GM18517 (cell line): ENCODE results near the gene ALPL.

Source experiments
- ATAC-seq: cut with Tn5 transposase; IDR thresholded peaks from one replicate; pipeline ENCODE4 v1.9.1; 2021; ENCODE audit warnings: mild to moderate bottlenecking, moderate library complexity; ENCODE audit not compliant: unreplicated experiment

The ALPL gene

GRCh38 chr1:21596174-21596573 is 87.0 kb downstream of the ALPL start:
- no peak for ATAC-seq

DNA sequence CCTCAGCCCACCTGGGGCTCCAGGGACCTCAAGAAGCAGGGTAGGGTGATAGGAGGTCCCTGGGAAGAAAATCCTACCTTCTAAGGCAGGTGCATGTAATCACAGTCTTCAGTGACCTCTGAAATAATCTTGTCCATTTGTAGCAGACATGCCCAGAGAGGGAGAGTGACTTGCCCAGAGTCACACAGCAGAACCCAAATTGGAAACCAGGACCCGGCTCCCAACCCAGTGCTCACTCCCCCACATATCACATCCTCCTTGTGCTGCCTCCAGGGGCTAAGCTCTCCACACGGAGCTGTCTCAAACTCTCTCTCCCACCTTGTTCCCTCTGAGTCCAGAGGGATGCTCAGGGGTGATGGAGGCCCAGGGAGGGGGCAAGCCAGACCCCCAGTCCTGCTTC is 87.4 kb downstream of the ALPL start:
- no peak for ATAC-seq

GRCh38 chr1:21597753-21598152 is 88.5 kb downstream of the ALPL start:
- ATAC-seq = no peak

DNA sequence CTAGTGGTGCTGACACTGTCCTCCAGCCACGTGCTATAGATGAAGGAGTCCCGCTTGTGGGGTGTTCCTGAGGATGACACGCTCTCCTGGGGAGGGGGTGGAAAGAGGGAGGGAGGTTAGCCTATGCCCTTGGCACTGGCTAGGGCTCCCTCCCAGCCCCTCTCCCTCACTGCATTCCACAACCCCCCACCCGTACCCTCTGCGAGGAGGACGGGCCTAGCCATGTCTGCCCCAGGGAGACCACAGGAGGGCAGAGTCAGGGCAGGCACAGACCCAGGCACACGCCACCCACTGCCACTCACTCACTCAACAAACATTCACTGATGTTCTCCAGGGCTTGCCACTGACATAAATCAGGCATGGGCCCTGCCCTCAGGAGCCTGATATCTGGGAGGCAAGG is 89.2 kb downstream of the ALPL start:
- ATAC-seq = no peak

- no peak for ATAC-seq
Observed at GRCh38 chr1:21598904-21599303, 89.7 kb downstream of the ALPL start.

- ATAC-seq = no peak
Observed at GRCh38 chr1:21599402-21599801, 90.2 kb downstream of the ALPL start.

DNA sequence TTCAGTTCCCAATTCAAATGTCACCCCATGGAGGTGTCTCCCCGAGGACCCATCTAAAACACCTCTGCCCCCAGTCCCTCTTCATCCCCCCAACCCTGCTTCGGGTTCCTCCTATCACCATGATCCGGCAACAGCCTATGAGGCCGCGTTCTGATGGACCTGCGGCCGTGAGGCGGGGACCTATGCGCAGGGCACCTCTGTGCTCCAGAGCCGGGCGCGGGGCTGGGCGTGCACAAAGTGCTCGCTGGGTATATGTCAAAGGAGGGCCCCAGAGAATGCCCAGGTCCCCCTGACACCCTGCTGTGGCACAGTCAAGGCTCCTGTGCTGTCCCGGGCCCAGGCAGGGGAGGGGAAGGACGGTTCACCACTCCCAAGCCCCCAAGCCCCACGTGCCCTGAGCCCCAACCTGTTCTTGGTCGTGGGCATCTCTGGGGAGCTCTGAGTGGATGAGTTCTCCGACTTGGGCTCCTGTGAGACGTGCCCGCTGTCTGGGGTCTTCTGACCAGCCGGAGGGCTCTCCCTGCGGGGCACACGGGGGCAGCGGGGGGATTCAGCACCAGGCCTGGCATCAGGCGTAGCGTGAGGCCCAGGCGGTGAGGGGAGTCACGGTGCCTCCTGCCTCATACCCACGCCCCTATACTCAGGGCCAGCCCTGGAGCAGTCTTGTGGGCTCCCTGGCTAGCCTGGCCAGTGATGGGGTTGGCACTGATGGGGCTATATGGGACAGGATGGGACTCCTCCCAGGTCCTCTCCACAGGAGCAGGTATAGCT is 92.2 kb downstream of the ALPL start:
- ATAC-seq = no peak

DNA sequence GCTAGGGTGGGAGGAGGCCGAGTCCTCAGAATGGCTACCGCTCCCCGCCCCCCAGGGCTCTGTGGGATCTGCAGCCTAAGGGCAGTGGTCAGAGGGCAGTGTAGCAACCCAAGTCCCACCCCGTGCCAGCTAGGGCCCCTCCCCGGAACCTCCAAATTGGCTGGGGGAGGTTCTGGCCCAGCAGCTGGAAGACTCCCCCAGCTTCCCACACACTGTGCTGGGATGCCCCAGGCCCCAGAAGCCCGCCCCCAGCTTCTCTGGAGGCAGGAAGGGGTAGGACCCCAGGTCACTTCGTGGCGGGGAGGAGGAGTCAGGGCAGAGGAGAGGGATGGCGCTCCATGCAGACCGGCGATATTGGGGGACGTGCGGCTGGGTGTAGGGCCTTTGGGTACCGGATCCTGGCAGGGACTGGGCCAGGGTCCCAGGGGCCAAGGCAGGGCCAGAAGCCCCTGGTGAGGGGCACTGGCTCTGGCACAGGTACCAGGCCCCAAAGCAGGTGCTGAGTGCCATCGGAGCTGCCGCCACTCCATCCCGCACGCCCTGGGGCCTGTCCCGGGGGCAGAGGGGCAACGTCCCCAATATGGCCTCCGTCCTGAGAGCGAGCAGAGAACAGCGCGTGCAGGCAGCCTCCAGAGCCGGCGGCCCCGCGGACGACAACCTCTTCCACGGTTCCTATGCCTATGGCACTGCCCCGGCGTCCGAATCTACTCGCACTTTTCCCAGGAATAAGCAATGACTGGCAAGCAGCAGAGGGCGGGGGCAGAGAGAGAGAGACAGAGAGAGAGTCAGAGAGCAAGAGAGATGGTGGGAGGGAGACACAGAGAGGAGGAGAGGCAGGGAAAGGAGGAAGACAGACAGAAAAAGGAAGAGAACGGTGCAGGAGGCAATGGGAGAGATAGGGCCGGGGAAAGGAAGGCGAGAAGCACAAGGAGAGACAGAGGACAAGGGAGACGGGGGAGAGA is 94.2 kb downstream of the ALPL start:
- no peak for ATAC-seq

GRCh38 chr1:21604208-21604957 is 95.2 kb downstream of the ALPL start:
- ATAC-seq = no peak

GRCh38 chr1:21605012-21605715 is 95.9 kb downstream of the ALPL start:
- ATAC-seq = no peak

DNA sequence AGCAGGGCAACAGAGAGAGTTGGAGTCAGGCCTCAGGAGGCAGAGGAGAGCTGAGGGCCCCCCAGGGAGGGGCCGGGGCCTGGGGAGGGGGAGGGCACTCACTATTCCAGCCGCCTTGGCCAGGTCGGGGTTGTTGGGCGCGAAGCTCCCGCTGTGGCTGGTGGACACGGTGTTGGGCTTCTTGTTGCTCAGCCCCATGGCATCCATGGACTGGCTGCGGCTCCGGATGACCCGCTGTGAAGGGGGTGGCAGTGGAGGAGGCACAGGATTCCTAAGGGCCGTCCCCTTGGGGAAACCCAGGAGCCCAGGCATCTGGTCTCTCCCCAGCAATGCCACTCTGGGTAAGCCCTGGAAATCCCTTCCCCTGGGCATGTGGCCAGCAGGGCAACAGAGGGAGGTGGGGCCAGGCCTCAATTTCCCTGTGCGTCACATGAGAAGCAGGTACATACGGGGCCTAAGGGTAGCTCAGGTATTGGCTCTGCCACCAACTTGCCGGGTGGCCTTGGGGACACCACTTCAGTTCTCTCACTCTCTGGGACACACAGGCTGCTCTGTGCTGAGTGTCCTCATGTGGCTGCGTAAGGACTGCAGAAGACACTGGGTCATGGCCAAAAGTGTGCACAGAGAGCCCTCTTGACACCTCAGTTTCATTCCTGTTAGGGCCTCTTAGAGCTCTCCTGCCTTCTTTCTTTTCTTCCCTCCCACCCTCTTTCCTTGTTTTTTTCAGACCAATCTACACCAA is 96.9 kb downstream of the ALPL start:
- ATAC-seq = no peak

DNA sequence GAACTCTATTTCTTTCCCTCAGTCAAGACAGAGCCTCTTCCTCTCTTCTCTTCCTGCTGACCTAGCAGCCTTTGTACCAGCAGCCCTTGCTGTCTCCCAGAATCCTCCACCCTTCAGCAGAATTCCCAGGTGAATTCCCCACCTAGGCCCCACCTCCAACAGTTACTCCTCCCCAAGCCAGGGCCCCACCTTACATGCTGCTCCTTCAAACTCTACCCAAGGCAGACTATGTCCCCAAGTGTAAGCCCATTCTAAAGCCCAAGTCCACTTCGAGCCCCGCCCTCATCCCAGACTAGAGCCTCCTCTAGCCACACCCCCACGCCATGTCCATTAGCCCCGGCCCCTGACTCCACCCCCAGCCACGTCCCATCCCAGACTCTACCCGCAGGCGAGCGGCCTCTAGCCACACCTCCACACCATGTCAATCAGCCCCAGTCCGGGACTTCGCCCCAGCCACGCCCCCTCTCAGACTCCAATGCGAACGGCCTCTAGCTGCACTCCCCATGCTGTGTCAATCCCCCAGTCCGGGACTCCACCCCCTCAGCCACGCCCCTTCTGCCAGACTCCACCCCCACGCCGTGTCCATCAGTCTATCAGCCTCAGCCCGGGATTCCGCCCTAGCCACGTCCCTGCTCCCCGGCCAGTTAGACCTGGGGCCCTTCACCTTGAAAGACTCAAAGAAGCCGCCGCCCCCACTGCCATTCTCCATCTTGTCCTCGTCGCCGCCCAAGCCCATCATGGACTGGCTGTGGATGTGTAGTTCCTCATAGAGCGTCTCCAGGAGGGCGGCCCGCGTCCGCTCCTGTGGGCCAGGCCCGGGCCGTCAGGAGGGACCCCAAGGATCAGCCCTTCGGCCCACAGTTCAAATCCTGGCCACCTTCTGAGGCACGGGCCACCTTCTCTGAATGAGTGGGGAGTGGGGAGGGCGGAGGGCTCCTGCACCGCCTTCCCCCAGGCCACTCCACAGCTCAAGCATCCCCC is 98.6 kb downstream of the ALPL start:
- no peak for ATAC-seq

DNA sequence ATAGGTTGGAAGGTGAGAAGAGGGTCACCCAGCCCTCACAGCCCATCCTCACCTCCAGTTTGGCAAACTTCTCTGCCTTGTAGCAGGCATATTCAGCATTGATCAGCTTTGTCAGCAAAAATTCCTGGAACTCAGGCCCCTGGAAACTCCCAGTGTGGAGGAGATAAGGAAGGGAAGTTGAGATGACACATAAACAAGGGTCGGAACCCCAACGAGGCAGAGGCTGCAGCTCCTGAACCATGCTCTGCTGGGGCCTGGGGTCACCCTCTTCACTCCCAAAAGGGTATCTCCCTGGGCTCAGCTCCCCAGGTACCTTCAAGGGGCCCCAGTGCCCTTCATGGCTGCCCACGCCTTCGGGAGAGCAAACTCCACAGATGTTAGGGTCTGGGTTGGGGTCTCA is 99.6 kb downstream of the ALPL start:
- no peak for ATAC-seq

DNA sequence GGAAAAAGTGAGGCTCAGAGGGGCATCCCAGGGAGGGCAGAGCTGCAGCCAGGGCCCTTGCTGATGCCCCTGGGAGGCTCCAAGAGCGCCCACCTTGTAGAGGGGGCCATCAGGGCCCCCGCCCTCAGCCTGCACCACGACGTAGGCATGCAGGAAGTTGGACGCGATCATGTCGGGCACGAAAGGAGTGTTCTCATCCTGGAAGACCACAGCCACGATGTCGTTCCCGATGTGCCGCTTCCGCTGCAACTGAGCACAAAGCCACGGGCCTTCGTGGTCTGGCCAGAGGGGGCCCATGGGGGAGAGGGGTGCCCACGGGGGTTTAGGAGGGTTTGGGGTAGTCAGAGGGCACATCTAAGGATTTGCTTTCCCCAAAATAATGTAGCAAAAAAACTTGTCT is 100.8 kb downstream of the ALPL start:
- ATAC-seq = no peak

DNA sequence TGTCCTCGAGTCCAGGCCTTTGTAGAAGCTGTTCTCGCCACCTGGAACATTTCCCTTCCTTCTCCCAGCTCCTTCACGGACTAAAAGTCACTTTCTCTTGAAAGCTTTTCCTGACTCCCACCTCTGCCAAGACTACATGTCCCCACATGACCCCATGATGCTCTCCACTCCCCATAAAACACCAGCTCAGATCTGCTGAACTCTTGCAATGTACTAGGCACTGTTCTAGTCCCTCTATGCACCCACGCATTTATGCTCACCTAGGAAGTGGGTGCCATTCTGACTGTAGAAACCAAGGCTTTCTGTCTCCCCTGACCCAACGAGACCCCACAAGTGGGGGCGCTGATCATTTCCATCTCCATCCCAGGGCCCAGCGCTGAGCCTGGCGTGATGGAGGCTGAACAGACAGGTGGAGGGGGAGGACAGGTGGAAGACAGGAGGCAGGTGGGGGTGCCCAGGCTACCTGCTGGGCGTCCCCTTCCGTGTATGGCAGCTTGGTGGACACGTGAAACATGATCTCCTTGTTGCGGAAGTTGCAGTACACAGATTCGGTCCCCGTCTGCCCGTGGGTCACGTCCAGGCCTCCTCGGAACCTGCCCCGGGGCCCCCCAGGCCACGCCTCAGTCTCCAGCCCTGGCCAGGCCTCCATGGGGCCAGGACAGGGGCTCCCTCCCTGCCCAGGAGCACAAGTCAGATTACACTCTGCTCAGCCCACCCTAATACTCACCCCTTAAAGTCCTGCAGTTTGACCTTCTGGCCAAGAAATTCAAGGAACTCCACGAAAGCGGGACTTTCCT is 102.0 kb downstream of the ALPL start:
- no peak for ATAC-seq

DNA sequence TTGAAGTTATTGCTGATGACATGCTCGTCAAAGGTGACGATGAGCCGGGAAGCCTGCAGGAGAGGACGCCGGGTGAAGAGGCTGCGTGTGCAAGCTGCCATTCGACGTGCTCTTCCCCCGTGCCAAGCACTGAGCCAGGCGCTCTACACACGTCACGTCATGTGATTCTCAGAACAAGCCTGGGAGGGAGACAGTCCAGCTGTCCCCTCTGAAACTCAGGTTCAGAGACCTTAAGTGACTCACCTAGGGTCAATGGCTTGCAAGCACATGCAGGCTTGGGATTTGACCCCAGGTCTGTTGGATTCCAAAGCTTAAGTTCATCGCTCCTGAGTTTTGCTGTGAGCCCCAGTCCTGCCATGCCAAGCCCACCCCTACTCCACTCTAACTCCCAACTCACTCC is 102.8 kb downstream of the ALPL start:
- ATAC-seq = no peak

GRCh38 chr1:21613072-21613867 is 104.0 kb downstream of the ALPL start:
- ATAC-seq = no peak
